HFF-Myc (cell line): ENCODE measurements around the gene NFATC2.

ENCODE experiments used
- DNase-seq: peaks from one replicate; pipeline ENCODE4 v3.0.0-alpha.2; 2011; ENCODE audit warnings: low read depth; ENCODE audit errors: extremely low read depth
- H3K4me3 ChIP-seq: replicated peaks from 2 replicates; pipeline ENCODE4 v1.5.1; 2011; ENCODE audit warnings: low read depth, mild to moderate bottlenecking, control low read depth, low read length
- CTCF ChIP-seq: IDR thresholded peaks from 2 replicates; pipeline ENCODE4 v1.5.1; 2012; ENCODE audit warnings: mild to moderate bottlenecking, low read depth, low read length, control low read depth; ENCODE audit errors: missing control alignments

NFATC2 gene

GRCh38 chr20:51376111-51376510 lies 166.4 kb downstream of the NFATC2 start:
- no peak for TF ChIP-seq CTCF
- no peak for DNase-seq
- no peak overlapping the region for H3K4me3 ChIP-seq

DNA sequence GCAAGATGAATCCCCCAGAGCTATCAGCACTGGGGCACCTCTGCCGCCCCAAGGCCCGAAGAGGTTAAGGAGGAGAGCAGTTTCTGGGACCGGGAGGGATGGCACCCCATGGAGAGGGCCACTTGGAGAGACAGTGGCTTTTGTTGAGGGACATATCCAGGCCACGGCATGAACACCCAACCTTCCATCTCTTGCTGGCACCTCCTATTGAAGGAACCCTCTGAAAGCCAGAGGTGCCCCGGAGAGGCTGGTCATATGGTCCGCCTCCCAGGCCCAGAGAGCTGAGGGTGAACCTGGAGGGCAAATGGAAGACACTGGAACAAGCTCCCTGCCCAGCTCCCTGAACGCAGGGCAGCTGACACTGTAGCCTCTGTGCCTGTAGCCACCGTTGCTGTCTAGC lies 167.0 kb downstream of the NFATC2 start:
- no peak for TF ChIP-seq CTCF
- no peak overlapping the region for H3K4me3 ChIP-seq
- DNase-seq: no peak

GRCh38 chr20:51374961-51375360 lies 167.6 kb downstream of the NFATC2 start:
- DNase-seq: no peak
- TF ChIP-seq CTCF: no peak
- no peak overlapping the region for H3K4me3 ChIP-seq

DNA sequence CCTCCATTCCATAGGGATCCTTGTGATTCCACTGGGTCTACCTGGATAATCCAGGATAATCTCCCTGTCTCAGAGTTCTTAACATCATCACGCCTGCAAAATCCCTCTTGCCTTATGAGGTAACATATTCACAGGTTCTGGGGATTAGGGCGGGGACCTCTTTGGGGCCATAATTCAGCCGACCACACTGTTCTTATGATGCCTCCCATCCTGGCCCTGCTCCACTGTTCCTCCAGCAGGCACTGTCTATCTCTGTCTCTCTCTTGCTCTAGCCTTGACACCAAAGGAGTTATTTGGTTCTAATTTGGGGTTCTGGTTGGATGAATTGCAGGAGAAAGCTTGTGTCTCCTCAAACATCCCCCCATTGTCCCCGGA lies 168.1 kb downstream of the NFATC2 start:
- H3K4me3 ChIP-seq: no peak overlapping the region
- TF ChIP-seq CTCF: no peak
- DNase-seq: no peak

- H3K4me3 ChIP-seq: no peak overlapping the region
- DNase-seq: no peak
- no peak for TF ChIP-seq CTCF
Observed at GRCh38 chr20:51373713-51374455, 168.6 kb downstream of the NFATC2 start.

- DNase-seq: no peak
- TF ChIP-seq CTCF: no peak
- H3K4me3 ChIP-seq: no peak overlapping the region
Observed at GRCh38 chr20:51372966-51373365, 169.6 kb downstream of the NFATC2 start.
